SK-N-SH treated with all-trans-retinoic acid at 6 μM for 48 hours (cell line): ENCODE measurements around the gene ACE.

Source experiments
- ARNTL ChIP-seq: fragments of 450-650 bp; formaldehyde crosslinking; IDR thresholded peaks from 2 replicates; pipeline ENCODE4 v1.5.0; 2020; ENCODE audit warnings: low read depth, mild to moderate bottlenecking, moderate library complexity, borderline replicate concordance
- BACH2 ChIP-seq: fragments of 250-450 bp; sonication (Bioruptor Pico); IDR thresholded peaks from 2 replicates; pipeline ENCODE4 v1.9.0; 2021; ENCODE audit warnings: mild to moderate bottlenecking, borderline replicate concordance
- CREB5 ChIP-seq: fragments of 250-450 bp; sonication (Bioruptor Pico); IDR thresholded peaks from 2 replicates; pipeline ENCODE4 v1.5.1; 2020; ENCODE audit warnings: low read depth, mild to moderate bottlenecking, moderate library complexity
- PATZ1 ChIP-seq: fragments of 250-450 bp; sonication (Bioruptor Pico); IDR thresholded peaks from 2 replicates; pipeline ENCODE4 v1.8.0; 2020; ENCODE audit warnings: mild to moderate bottlenecking, moderate library complexity, borderline replicate concordance
- RARB ChIP-seq: fragments of 250-450 bp; sonication (Bioruptor Pico); IDR thresholded peaks from 2 replicates; pipeline ENCODE4 v1.8.0; 2021; ENCODE audit warnings: mild to moderate bottlenecking, moderate library complexity
- TCF4 ChIP-seq: fragments of 250-450 bp; sonication (Bioruptor Pico); IDR thresholded peaks from 2 replicates; pipeline ENCODE4 v1.8.0; 2021; ENCODE audit warnings: mild to moderate bottlenecking, moderate library complexity, borderline replicate concordance
- TOX ChIP-seq: fragments of 250-450 bp; sonication (Bioruptor Pico); IDR thresholded peaks from 2 replicates; pipeline ENCODE4 v1.8.0; 2021; ENCODE audit warnings: mild to moderate bottlenecking, moderate library complexity, borderline replicate concordance
- ZC3H10 ChIP-seq: fragments of 250-450 bp; sonication (Bioruptor Pico); IDR thresholded peaks from 2 replicates; pipeline ENCODE4 v1.5.1; 2021; ENCODE audit warnings: mild to moderate bottlenecking, moderate library complexity
- ZNF8 ChIP-seq: fragments of 450-650 bp; formaldehyde crosslinking; IDR thresholded peaks from 2 replicates; pipeline ENCODE4 v1.5.0; 2020; ENCODE audit warnings: mild to moderate bottlenecking, moderate library complexity

- TF ChIP-seq ZC3H10 (CRISPR knock-in tag) (no peak), RARB (CRISPR knock-in tag) (no peak), TCF4 (no peak), ARNTL (no peak), TOX (no peak), ZNF8 (CRISPR knock-in tag) (no peak), CREB5 (CRISPR knock-in tag) (no peak), PATZ1 (CRISPR knock-in tag) (no peak), BACH2 (CRISPR knock-in tag) (no peak)
Observed at GRCh38 chr17:63487014-63487339, 10.1 kb downstream of the ACE start.
